Heart left ventricle (tissue), 16 donors: ENCODE data around the gene DDR2. TPM values are rescaled to one million over a fixed set of nuclear protein-coding genes. Genes with fewer than 3 reads are reported as not detected.

Experiments used
- ATAC-seq, 4 donors: fragments of 200-7000 bp; cut with Tn5 transposase; one replicate each; pipeline ENCODE4 v1.9.1; 2020 to 2022; ENCODE audit warnings: moderate library complexity in 4 of 4, mild to moderate bottlenecking in 3 of 4, moderate number of reproducible peaks in 1 of 4
- DNase-seq, 5 donors: peaks; one replicate each; pipeline ENCODE4 v3.0.0-alpha.2; 2020
- H3K27ac ChIP-seq, 12 donors: fragments of 200-600 bp; sonication (generic) in 4 of 12; one replicate each; pipeline versions ENCODE4 v1.5.0 to v1.8.0; 2016 to 2022; ENCODE audit warnings: mild to moderate bottlenecking in 2 of 12
- H3K27me3 ChIP-seq, 9 donors: fragments of 200-600 bp; sonication (generic) in 2 of 9; one replicate each; pipeline versions ENCODE4 v1.5.1 to v1.8.0; 2016 to 2022; ENCODE audit warnings: mild to moderate bottlenecking in 3 of 9
- H3K36me3 ChIP-seq, 9 donors: fragments of 200-600 bp; sonication (generic) in 2 of 9; one replicate each; pipeline versions ENCODE4 v1.5.0 to v1.8.0; 2018 to 2022; ENCODE audit warnings: mild to moderate bottlenecking in 2 of 9
- H3K4me1 ChIP-seq, 12 donors: fragments of 200-600 bp; sonication (generic) in 4 of 12; one replicate each; pipeline versions ENCODE4 v1.5.0 to v1.8.0; 2016 to 2022; ENCODE audit warnings: mild to moderate bottlenecking in 3 of 12
- H3K4me3 ChIP-seq, 12 donors: fragments of 200-600 bp; sonication (generic) in 4 of 12; one replicate each; pipeline versions ENCODE4 v1.5.0 to v1.8.0; 2017 to 2022; ENCODE audit warnings: mild to moderate bottlenecking in 9 of 12, moderate library complexity in 4 of 12
- H3K9me3 ChIP-seq, 12 donors: fragments of 200-600 bp; sonication (generic) in 4 of 12; one replicate each; pipeline versions ENCODE4 v1.5.0 to v1.8.0; 2016 to 2022; ENCODE audit warnings: mild to moderate bottlenecking in 1 of 12
- CTCF ChIP-seq, 12 donors: fragments of 200-600 bp; sonication (generic) in 4 of 12; IDR thresholded peaks; one replicate each; pipeline versions ENCODE4 v1.5.0 to v1.8.0; 2018 to 2022; ENCODE audit warnings: antibody characterized with exemption in 12 of 12, mild to moderate bottlenecking in 5 of 12
- POLR2A ChIP-seq, 2 donors: fragments of 450-650 bp; IDR thresholded peaks; one replicate each; pipeline ENCODE4 v1.6.1; 2017; ENCODE audit warnings: antibody characterized with exemption in 2 of 2, mild to moderate bottlenecking in 2 of 2, moderate library complexity in 2 of 2
- WGBS, 4 donors: extraction: QIAGEN DNeasy Blood & Tissue Kit in 2 of 4; methylation state at CpG; one replicate each; pipeline versions ENCODE4 v1.1.5 to v1.1.7; 2013 to 2018; 5-methylcytosine and 5-hydroxymethylcytosine counted together
- intact Hi-C, 10 donors: fragments of 100-400 bp; cut with DNase I; formaldehyde crosslinking; loops; one replicate each; pipeline versions ENCODE4 v1.11.1 to v1.14.2; 2022
- polyA plus RNA-seq, 2 donors: library from polyadenylated mRNA; stranded (reverse); fragments of 200-250 nt; gene quantifications; one replicate each; pipeline ENCODE4 v1.2.3, GENCODE V29; 2013
- total RNA-seq, 9 donors: library from RNA; depleted of rRNA in 2 of 9; stranded (reverse); fragments of >200 nt in 2 of 9; fragmentation: NEBNext Ultra II Directional in 3 of 9; extraction: Animal tissue kit (Norgen Biotek cat#: 25700) in 3 of 9; gene quantifications; one replicate each; pipeline versions ENCODE4 v1.1.0 to v1.2.4, GENCODE V29; 2016 to 2023
- donor health status: ischemic (EF 13 %, LVEDD 7.1; RV severe dilation, severe dysfunction).
- donor health status: healthy with polysubstance abuse.
- donor health status: DM: no; HTN: yes; CAD: no.
- donor health status: DM: no; HTN: no; CAD: no.
- donor health status: ischemic (EF 25% LVEDD 6.9; RV normal size, moderate dysfunction).
- donor health status: ischemic (EF 25% LVEDD 5.7; RV mildly dilated, moderate dysfunction).
- donor health status: healthy.
- donor health status: DM: yes; HTN: yes; CAD: no.
- donor health status: ischemic (EF 35%, LVEDD 5.7; RV mildly dilated, moderate dysfunction).
- donor health status: nonischemic (EF 11% LVEDD 7.7; RV severe dilation, severe dysfunction).
- donor health status: DM: yes; HTN: yes; CAD: no.
- donor health status: PGD.
- donor health status: ischemic (EF 29% LVEDD 5.4; RV normal size, mild dysfunction).
- donor health status: nonischemic (EF 23%, LVEDD 6.1; RV moderate dilation, normal function).

The DDR2 gene
- total and polyA plus RNA-seq, 11 donors = 5.0 to 55.3 (median 23.8) TPM

- H3K9me3 ChIP-seq = no peaks in the 10 kb centered on the region
- TF ChIP-seq POLR2A (IDR thresholded peaks at IDR 0.05) (no peak), CTCF (IDR thresholded peaks at IDR 0.05) (no peak)
- intact Hi-C loops = loop anchor here in 1 of 10 donors (5.0 kb wide), 1 partner anchor 45 kb away; the partner anchor contains the start of gene DDR2
- ATAC-seq (no peak), DNase-seq (no peak)
- no peak overlapping the region for H3K4me3 ChIP-seq
- H3K36me3 ChIP-seq = no peaks in the 10 kb centered on the region
- H3K27ac ChIP-seq = peak overlapping the region in 7 of 12 donors; percentile 4 to 82 (median 37)
- 75 to 77% (median 76%) methylated on average over 4 of the region's 4 CpGs for WGBS, 4 donors
- no peaks in the 10 kb centered on the region for H3K27me3 ChIP-seq
- peaks cover 0 to 61% (median 30%) of the 10 kb centered on the region in 12 donors for H3K4me1 ChIP-seq
These were observed 45.5 kb downstream of the DDR2 start for GRCh38 chr1:162677607-162678371.

GRCh38 chr1:162678439-162678838 lies 46.2 kb downstream of the DDR2 start:
- no peak overlapping the region for H3K4me3 ChIP-seq
- intact Hi-C loops = loop anchor here in 1 of 10 donors (5.0 kb wide), 1 partner anchor 46 kb away; the partner anchor contains the start of gene DDR2
- no peaks in the 10 kb centered on the region for H3K27me3 ChIP-seq
- ATAC-seq (peak in 3 of 4 donors; percentile 53 to 78 (median 76)), DNase-seq (peak in 2 of 5 donors; percentile 14 to 59)
- H3K36me3 ChIP-seq = no peaks in the 10 kb centered on the region
- peak overlapping the region in 8 of 12 donors; percentile 4 to 82 (median 36) for H3K27ac ChIP-seq
- 46 to 58% (median 51%) methylated on average over 4 of the region's 4 CpGs for WGBS, 4 donors
- peaks cover 0 to 56% (median 28%) of the 10 kb centered on the region in 12 donors for H3K4me1 ChIP-seq
- TF ChIP-seq POLR2A (IDR thresholded peaks at IDR 0.05) = no peak
- no peak for TF ChIP-seq CTCF (IDR thresholded peaks at IDR 0.05)
- H3K9me3 ChIP-seq = peaks cover 0 to 5% (median 0%) of the 10 kb centered on the region in 12 donors

- no peaks in the 10 kb centered on the region for H3K36me3 ChIP-seq
- H3K27ac ChIP-seq = peak overlapping the region in 1 of 12 donors; percentile 82
- TF ChIP-seq CTCF (IDR thresholded peaks at IDR 0.05) (no peak), POLR2A (IDR thresholded peaks at IDR 0.05) (no peak)
- H3K27me3 ChIP-seq = no peaks in the 10 kb centered on the region
- peaks cover 0 to 13% (median 0%) of the 10 kb centered on the region in 12 donors for H3K9me3 ChIP-seq
- H3K4me3 ChIP-seq = no peak overlapping the region
- peaks cover 0 to 49% (median 28%) of the 10 kb centered on the region in 12 donors for H3K4me1 ChIP-seq
- intact Hi-C loops = loop anchor here in 1 of 10 donors (5.0 kb wide), 1 partner anchor 47 kb away; the partner anchor contains the start of gene DDR2
- 0 to 45% (median 22%) methylated on average over 1 of the region's 1 CpG for WGBS, 4 donors
- DNase-seq (no peak), ATAC-seq (no peak)
These were observed 47.0 kb downstream of the DDR2 start for GRCh38 chr1:162679298-162679697.

GRCh38 chr1:162680419-162681121 lies 48.3 kb downstream of the DDR2 start:
- TF ChIP-seq POLR2A (IDR thresholded peaks at IDR 0.05) = no peak
- no peak for TF ChIP-seq CTCF (IDR thresholded peaks at IDR 0.05)
- Histone ChIP-seq H3K36me3 (no peaks in the 10 kb centered on the region), H3K9me3 (peaks cover 0 to 13% (median 0%) of the 10 kb centered on the region in 12 donors), H3K27me3 (no peaks in the 10 kb centered on the region), H3K27ac (peak overlapping the region in 9 of 12 donors; percentile 9 to 82 (median 33)), H3K4me3 (no peak overlapping the region), H3K4me1 (peaks cover 0 to 49% (median 28%) of the 10 kb centered on the region in 12 donors)
- no peak for DNase-seq
- peak in 1 of 4 donors; percentile 46 for ATAC-seq
- 61 to 76% (median 71%) methylated on average over 5 of the region's 5 CpGs for WGBS, 4 donors
- intact Hi-C loops = loop anchor here in 1 of 10 donors (5.0 kb wide), 1 partner anchor 48 kb away; the partner anchor contains the start of gene DDR2
